DOHH2 (cell line): ENCODE data around the gene HMCN2.

Experiments
- CTCF ChIP-seq: fragments of 200-600 bp; sonication (generic); IDR thresholded peaks from one replicate; pipeline ENCODE4 v1.5.1; 2014; ENCODE audit warnings: antibody characterized with exemption, mild to moderate bottlenecking, low read depth, low read length; ENCODE audit not compliant: poor library complexity, severe bottlenecking
- EZH2phosphoT487 ChIP-seq: fragments of 200-600 bp; sonication (generic); IDR thresholded peaks from 2 replicates; pipeline ENCODE4 v1.6.1; 2017; ENCODE audit warnings: borderline replicate concordance, mild to moderate bottlenecking, antibody characterized with exemption, low read length, moderate library complexity, mixed read lengths

GRCh38 chr9:130285271-130285670 is 19.7 kb downstream of the HMCN2 start:
- TF ChIP-seq CTCF, result no peak
- TF ChIP-seq EZH2phosphoT487, result no peak
